Fibroblast of peridontal ligament (primary cell): ENCODE data around the gene CSF3R.

Source experiments
- DNase-seq: peaks from one replicate; pipeline ENCODE4 v3.0.0-alpha.2; 2010; ENCODE audit errors: extremely low read depth

CSF3R gene

GRCh38 chr1:36482724-36483388, at the start of gene CSF3R:
Gene CSF3R, minus strand, starts transcription at chr1:36482913. Its CDS starts 3,417 bp downstream, at chr1:36479496.
- no peak for DNase-seq

GRCh38 chr1:36531833-36532232, 49.1 kb upstream of the CSF3R start:
- no peak for DNase-seq

- no peak for DNase-seq
Observed at GRCh38 chr1:36530791-36531190, 48.1 kb upstream of the CSF3R start.

GRCh38 chr1:36530261-36530660, 47.5 kb upstream of the CSF3R start:
- DNase-seq = no peak

- no peak for DNase-seq
Observed at GRCh38 chr1:36529769-36530260, 47.1 kb upstream of the CSF3R start.

- DNase-seq = no peak
Observed at GRCh38 chr1:36528361-36529349, 45.9 kb upstream of the CSF3R start.

- DNase-seq = no peak
Observed at GRCh38 chr1:36525166-36525565, 42.5 kb upstream of the CSF3R start.

- DNase-seq = no peak
Observed at GRCh38 chr1:36524359-36525062, 41.8 kb upstream of the CSF3R start.

GRCh38 chr1:36523850-36524249, 41.1 kb upstream of the CSF3R start:
- DNase-seq = no peak

GRCh38 chr1:36523230-36523495, 40.5 kb upstream of the CSF3R start:
- no peak for DNase-seq

GRCh38 chr1:36522461-36523229, 39.9 kb upstream of the CSF3R start:
- no peak for DNase-seq

- DNase-seq = no peak
Observed at GRCh38 chr1:36522021-36522420, 39.3 kb upstream of the CSF3R start.

- DNase-seq = no peak
Observed at GRCh38 chr1:36520771-36521420, 38.2 kb upstream of the CSF3R start.

- DNase-seq = no peak
Observed at GRCh38 chr1:36520056-36520455, 37.3 kb upstream of the CSF3R start.

- no peak for DNase-seq
Observed at GRCh38 chr1:36517011-36517771, 34.5 kb upstream of the CSF3R start.

GRCh38 chr1:36516372-36517010, 33.8 kb upstream of the CSF3R start:
- DNase-seq = peak; percentile 47

- DNase-seq = no peak
Observed at GRCh38 chr1:36515315-36516138, 32.8 kb upstream of the CSF3R start.

- DNase-seq = no peak
Observed at GRCh38 chr1:36514501-36514900, 31.8 kb upstream of the CSF3R start.
